BE2C (cell line): ENCODE results near the gene NMNAT3.

Source experiments
- DNase-seq: peaks from one replicate; pipeline ENCODE4 v3.0.0-alpha.2; 2020
- H3K27me3 ChIP-seq: fragments of 250-450 bp; sonication (Bioruptor Pico); 2 replicates; pipeline ENCODE4 v1.5.1; 2020; ENCODE audit warnings: mild to moderate bottlenecking
- H3K36me3 ChIP-seq: fragments of 250-450 bp; sonication (Bioruptor Pico); 2 replicates; pipeline ENCODE4 v1.5.1; 2020; ENCODE audit warnings: mild to moderate bottlenecking
- H3K4me1 ChIP-seq: fragments of 250-450 bp; sonication (Bioruptor Pico); 2 replicates; pipeline ENCODE4 v1.5.1; 2020
- H3K4me3 ChIP-seq: 2 replicates; pipeline ENCODE4 v1.5.1; 2011; ENCODE audit warnings: low read depth, low read length
- H3K9me3 ChIP-seq: fragments of 250-450 bp; sonication (Bioruptor Pico); 2 replicates; pipeline ENCODE4 v1.5.1; 2020
- CTCF ChIP-seq: IDR thresholded peaks from 2 replicates; pipeline ENCODE4 v1.5.1; 2012; ENCODE audit warnings: mild to moderate bottlenecking, low read depth, low read length

Gene NMNAT3

GRCh38 chr3:139560411-139560810 lies 117.4 kb downstream of the NMNAT3 start:
- Histone ChIP-seq H3K27me3 (no peaks in the 10 kb centered on the region), H3K4me1 (no peaks in the 10 kb centered on the region)

GRCh38 chr3:139559541-139559940 lies 118.2 kb downstream of the NMNAT3 start:
- TF ChIP-seq CTCF = no peak
- H3K4me3 ChIP-seq = no peak overlapping the region
- no peaks in the 10 kb centered on the region for H3K27me3 ChIP-seq
- DNase-seq = no peak
- no peaks in the 10 kb centered on the region for H3K36me3 ChIP-seq
- no peaks in the 10 kb centered on the region for H3K4me1 ChIP-seq
- H3K9me3 ChIP-seq = no peaks in the 10 kb centered on the region

More at GRCh38 chr3:139560411-139560810, 117.4 kb downstream of the NMNAT3 start:
- no peaks in the 10 kb centered on the region for H3K36me3 ChIP-seq
- no peak overlapping the region for H3K4me3 ChIP-seq
- no peaks in the 10 kb centered on the region for H3K9me3 ChIP-seq
- no peak for TF ChIP-seq CTCF
- DNase-seq = no peak

GRCh38 chr3:139558351-139559266 lies 119.2 kb downstream of the NMNAT3 start:
- H3K9me3 ChIP-seq = no peaks in the 10 kb centered on the region
- TF ChIP-seq CTCF = no peak
- DNase-seq = no peak
- H3K4me3 ChIP-seq = no peak overlapping the region
- no peaks in the 10 kb centered on the region for H3K4me1 ChIP-seq
- no peaks in the 10 kb centered on the region for H3K36me3 ChIP-seq
- no peaks in the 10 kb centered on the region for H3K27me3 ChIP-seq

- no peak overlapping the region for H3K4me3 ChIP-seq
- no peak for DNase-seq
- H3K27me3 ChIP-seq = no peaks in the 10 kb centered on the region
- H3K36me3 ChIP-seq = no peaks in the 10 kb centered on the region
- H3K4me1 ChIP-seq = no peaks in the 10 kb centered on the region
- no peaks in the 10 kb centered on the region for H3K9me3 ChIP-seq
- no peak for TF ChIP-seq CTCF
Measured at GRCh38 chr3:139557041-139557440, 120.7 kb downstream of the NMNAT3 start.

- Histone ChIP-seq H3K36me3 (no peaks in the 10 kb centered on the region), H3K27me3 (no peaks in the 10 kb centered on the region), H3K4me3 (no peak overlapping the region), H3K4me1 (no peaks in the 10 kb centered on the region), H3K9me3 (no peaks in the 10 kb centered on the region)
- no peak for TF ChIP-seq CTCF
- DNase-seq = no peak
Measured at GRCh38 chr3:139555249-139555648, 122.5 kb downstream of the NMNAT3 start.

- no peak for TF ChIP-seq CTCF
- Histone ChIP-seq H3K9me3 (no peaks in the 10 kb centered on the region), H3K27me3 (no peaks in the 10 kb centered on the region), H3K36me3 (no peaks in the 10 kb centered on the region), H3K4me3 (no peak overlapping the region), H3K4me1 (no peaks in the 10 kb centered on the region)
- DNase-seq = no peak
Measured at GRCh38 chr3:139554628-139555027, 123.1 kb downstream of the NMNAT3 start.
